SU-DHL-6 (cell line): ENCODE data around the gene ACBD7.
A peak's percentile ranks its signal among the peaks of the same experiment; 100 is the strongest.

Experiments used
- H2AFZ ChIP-seq: fragments of 200-600 bp; sonication (generic); 2 replicates; pipeline ENCODE4 v1.6.1; 2014; ENCODE audit warnings: low read depth, mild to moderate bottlenecking, moderate library complexity, mixed read lengths, antibody characterized with exemption, low read length; ENCODE audit not compliant: severe bottlenecking
- H3F3A ChIP-seq: fragments of 200-600 bp; shearing (Covaris generic); 2 replicates; pipeline ENCODE4 v1.6.0; 2016; ENCODE audit warnings: antibody characterized with exemption, mild to moderate bottlenecking; ENCODE audit not compliant: insufficient read depth
- H3K27ac ChIP-seq: fragments of 200-600 bp; sonication (generic); 2 replicates; pipeline ENCODE4 v1.5.1; 2016; ENCODE audit warnings: low read depth, mild to moderate bottlenecking, low read length, moderate library complexity, mixed read lengths
- H3K27me3 ChIP-seq: fragments of 200-600 bp; sonication (generic), shearing (Covaris generic); 2 replicates; pipeline ENCODE4 v1.6.0; 2014; ENCODE audit warnings: mild to moderate bottlenecking, low read length
- H3K36me3 ChIP-seq: fragments of 200-600 bp; sonication (generic); 2 replicates; pipeline ENCODE4 v1.6.1; 2014; ENCODE audit warnings: mild to moderate bottlenecking, low read length, mixed read lengths
- H3K4me2 ChIP-seq: fragments of 300-600, 200-600 bp; shearing (Covaris generic), sonication (generic); 2 replicates; pipeline ENCODE4 v1.6.0; 2014; ENCODE audit warnings: low read length, low read depth, mild to moderate bottlenecking; ENCODE audit not compliant: poor library complexity, severe bottlenecking
- H3K4me3 ChIP-seq: fragments of 200-600 bp; sonication (generic); 2 replicates; pipeline ENCODE4 v1.5.1; 2014; ENCODE audit warnings: antibody characterized with exemption, low read length, mild to moderate bottlenecking, mixed read lengths; ENCODE audit not compliant: insufficient read depth, poor library complexity, severe bottlenecking
- H3K79me2 ChIP-seq: fragments of 200-600 bp; sonication (generic); 2 replicates; pipeline ENCODE4 v1.6.1; 2014; ENCODE audit warnings: mild to moderate bottlenecking, low read length, moderate library complexity; ENCODE audit not compliant: insufficient read depth
- H3K9ac ChIP-seq: fragments of 200-600 bp; sonication (generic); 2 replicates; pipeline ENCODE4 v1.7.0; 2014; ENCODE audit warnings: mild to moderate bottlenecking, low read length
- H3K9me2 ChIP-seq: fragments of 200-600 bp; sonication (generic); replicated peaks from 2 replicates; pipeline ENCODE4 v1.6.1; 2014; ENCODE audit warnings: low read length; ENCODE audit not compliant: insufficient read depth
- H3K9me3 ChIP-seq: fragments of 200-600 bp; sonication (generic); 2 replicates; pipeline ENCODE4 v1.6.1; 2014; ENCODE audit warnings: low read length, mixed read lengths; ENCODE audit not compliant: insufficient read depth
- H4K20me1 ChIP-seq: fragments of 200-600 bp; sonication (generic); 2 replicates; pipeline ENCODE4 v1.6.1; 2014; ENCODE audit warnings: low read depth, mild to moderate bottlenecking, antibody characterized with exemption, low read length, moderate library complexity, mixed read lengths
- CTCF ChIP-seq: fragments of 200-600 bp; sonication (generic); IDR thresholded peaks from one replicate; pipeline ENCODE4 v1.5.1; 2017; ENCODE audit warnings: antibody characterized with exemption, mild to moderate bottlenecking, low read length, moderate library complexity; ENCODE audit not compliant: insufficient read depth, poor library complexity, severe bottlenecking
- EZH2phosphoT487 ChIP-seq: fragments of 200-600 bp; sonication (generic), shearing (Covaris generic); conservative IDR thresholded peaks from 2 replicates; pipeline ENCODE4 v1.6.1; 2018; ENCODE audit warnings: mild to moderate bottlenecking, antibody characterized with exemption, low read length, moderate library complexity, mixed read lengths

The ACBD7 gene

GRCh38 chr10:15103513-15103912 is 14.9 kb upstream of the ACBD7 start:
- H3K9ac ChIP-seq, result no peak overlapping the region
- no peak overlapping the region for H2AFZ ChIP-seq
- no peaks in the 10 kb centered on the region for H3K9me3 ChIP-seq
- H3K4me2 ChIP-seq, result no peak overlapping the region
- H3F3A ChIP-seq, result peaks cover 14% of the 10 kb centered on the region
- no peak overlapping the region for H3K4me3 ChIP-seq
- no peaks in the 10 kb centered on the region for H3K9me2 ChIP-seq
- TF ChIP-seq CTCF, result no peak
- H3K27me3 ChIP-seq, result no peaks in the 10 kb centered on the region
- no peaks in the 10 kb centered on the region; the same call in 1 of the 2 replicates for H4K20me1 ChIP-seq
- H3K79me2 ChIP-seq, result peaks cover 34% of the 10 kb centered on the region
- peaks cover 4% of the 10 kb centered on the region; the same call in 1 of the 2 replicates for H3K36me3 ChIP-seq
- no peak overlapping the region for H3K27ac ChIP-seq

GRCh38 chr10:15099886-15100285 is 11.3 kb upstream of the ACBD7 start:
- Histone ChIP-seq H3K36me3 (peaks cover 4% of the 10 kb centered on the region; the same call in 1 of the 2 replicates), H4K20me1 (no peaks in the 10 kb centered on the region; the same call in 1 of the 2 replicates), H2AFZ (no peak overlapping the region), H3F3A (peaks cover 11% of the 10 kb centered on the region; the same call in 1 of the 2 replicates), H3K4me2 (no peak overlapping the region), H3K9me3 (no peaks in the 10 kb centered on the region), H3K4me3 (no peak overlapping the region), H3K27ac (no peak overlapping the region), H3K79me2 (peaks cover 45% of the 10 kb centered on the region), H3K9ac (no peak overlapping the region), H3K27me3 (no peaks in the 10 kb centered on the region), H3K9me2 (no peaks in the 10 kb centered on the region)
- TF ChIP-seq CTCF, result no peak
- TF ChIP-seq EZH2phosphoT487, result no peak

- no peaks in the 10 kb centered on the region for H3K27me3 ChIP-seq
- H3K27ac ChIP-seq, result peak within 1 kb of the TSS; percentile 90
- H3K4me3 ChIP-seq, result peak within 1 kb of the TSS; percentile 86
- TF ChIP-seq CTCF (no peak), EZH2phosphoT487 (no peak)
- no peaks in the 10 kb centered on the region for H3K9me2 ChIP-seq
- H3K9me3 ChIP-seq, result no peaks in the 10 kb centered on the region
- H3F3A ChIP-seq, result 0 out of 2 replicates have a peak, but pooled peaks cover 5% of the 10 kb centered on the region
- H3K9ac ChIP-seq, result peak within 1 kb of the TSS; percentile 75
- peak within 1 kb of the TSS; percentile 96 for H2AFZ ChIP-seq
- peak within 1 kb of the TSS; percentile 80 for H3K4me2 ChIP-seq
- peaks cover 45% of the 10 kb centered on the region for H3K79me2 ChIP-seq
- H3K36me3 ChIP-seq, result no peaks in the 10 kb centered on the region
- no peaks in the 10 kb centered on the region; the same call in 1 of the 2 replicates for H4K20me1 ChIP-seq
Observed at GRCh38 chr10:15097011-15097812, 8.6 kb upstream of the ACBD7 start, which contains the start of gene RPP38. TSS of gene RPP38 (plus strand) at chr10:15097355. CDS start at chr10:15103315, 5,960 bp downstream.
